Endodermal cell (in vitro differentiated cells): ENCODE measurements around the gene MARCHF10. TPM values are rescaled to one million over a fixed set of nuclear protein-coding genes. Genes with fewer than 3 reads are reported as not detected.

Experiments used
- DNase-seq: peaks from one replicate; pipeline ENCODE4 v3.0.0-alpha.2; 2017
- H3K27ac ChIP-seq: 2 replicates; pipeline ENCODE4 v1.5.1; 2013; ENCODE audit warnings: mild to moderate bottlenecking, low read depth, low read length, moderate library complexity
- H3K27me3 ChIP-seq: 2 replicates; pipeline ENCODE4 v1.6.1; 2013; ENCODE audit warnings: mild to moderate bottlenecking, low read length, moderate library complexity; ENCODE audit not compliant: insufficient read depth, control insufficient read depth, poor library complexity, severe bottlenecking
- H3K36me3 ChIP-seq: 2 replicates; pipeline ENCODE4 v1.7.0; 2013; ENCODE audit warnings: mild to moderate bottlenecking, low read length, moderate library complexity; ENCODE audit not compliant: control insufficient read depth, insufficient read depth
- H3K4me1 ChIP-seq: one replicate; pipeline ENCODE4 v1.7.0; 2013; ENCODE audit warnings: low read length; ENCODE audit not compliant: control insufficient read depth, insufficient read depth
- H3K4me3 ChIP-seq: 2 replicates; pipeline ENCODE4 v1.5.1; 2013; ENCODE audit warnings: mild to moderate bottlenecking, low read length, moderate library complexity
- H3K9ac ChIP-seq: 2 replicates; pipeline ENCODE4 v1.6.1; 2013; ENCODE audit warnings: mild to moderate bottlenecking, low read length, moderate library complexity; ENCODE audit not compliant: poor library complexity, severe bottlenecking; ENCODE audit errors: extremely low read depth
- H3K9me3 ChIP-seq: 2 replicates; pipeline ENCODE4 v1.6.1; 2013; ENCODE audit warnings: mild to moderate bottlenecking, low read length, moderate library complexity; ENCODE audit not compliant: control insufficient read depth
- H3K27ac Mint-ChIP-seq: 2 replicates; pipeline ENCODE4 v1.8.0; 2020; ENCODE audit warnings: mixed read lengths
- H3K27me3 Mint-ChIP-seq: 2 replicates; pipeline ENCODE4 v1.8.0; 2021; ENCODE audit warnings: mild to moderate bottlenecking, mixed read lengths; ENCODE audit not compliant: insufficient read depth
- H3K36me3 Mint-ChIP-seq: 2 replicates; pipeline ENCODE4 v1.8.0; 2020; ENCODE audit warnings: low read depth, mixed read lengths
- H3K4me1 Mint-ChIP-seq: 2 replicates; pipeline ENCODE4 v1.8.0; 2020; ENCODE audit warnings: mixed read lengths
- H3K4me3 Mint-ChIP-seq: 2 replicates; pipeline ENCODE4 v1.8.0; 2020; ENCODE audit warnings: mild to moderate bottlenecking, moderate library complexity, mixed read lengths
- H3K9me3 Mint-ChIP-seq: 2 replicates; pipeline ENCODE4 v1.8.0; 2020; ENCODE audit warnings: mild to moderate bottlenecking, mixed read lengths
- CTCF ChIP-seq: fragments of 200-600 bp; sonication (generic); conservative IDR thresholded peaks from 2 replicates; pipeline ENCODE4 v1.5.0; 2021; ENCODE audit warnings: antibody characterized with exemption, mild to moderate bottlenecking
- WGBS, 2 experiments: methylation state at CpG; one replicate each; pipeline versions ENCODE4 v1.1.5 to v1.1.7; 2013; ENCODE audit warnings: missing lambda C conversion rate in 2 of 2, mixed read lengths in 1 of 2; ENCODE audit not compliant: insufficient coverage in 1 of 2, insufficient read length in 1 of 2; 5-methylcytosine and 5-hydroxymethylcytosine counted together
- total RNA-seq, 2 donors: library from RNA; stranded (reverse); fragmentation: NEBNext Ultra II Directional in 1 of 2; extraction: Animal tissue kit (Norgen Biotek cat#: 25700) in 1 of 2; gene quantifications; 2 replicates in 1 of 2; 3 replicates in 1 of 2; pipeline ENCODE4 v1.2.1, GENCODE V29; 2021

The MARCHF10 gene
- total RNA-seq, 2 donors from 2014 or later = 0.57 to 1.7 TPM

DNA sequence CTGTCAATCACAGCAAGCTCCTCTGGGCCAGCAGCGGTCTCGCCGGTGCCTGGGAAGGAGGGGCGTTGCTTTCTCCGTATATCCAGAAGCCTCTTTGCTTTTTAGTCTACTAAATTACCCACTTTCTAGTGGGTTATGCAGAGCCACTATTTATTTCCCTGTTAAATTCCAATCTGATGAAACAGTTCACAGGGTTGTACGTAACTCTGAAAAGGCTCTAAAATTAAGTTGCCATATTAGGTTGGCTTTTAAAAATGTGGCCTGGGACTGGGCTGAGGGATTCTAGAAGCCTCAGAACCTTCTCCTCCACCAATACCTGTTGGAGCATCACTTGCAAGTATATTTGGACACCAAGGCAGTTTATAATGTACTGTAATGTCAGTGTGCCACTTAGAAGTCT, 27.2 kb downstream of the MARCHF10 start:
- Histone ChIP-seq H3K27ac (no peak overlapping the region), H3K4me3 (no peak overlapping the region), H3K9me3 (no peaks in the 10 kb centered on the region), H3K9ac (no peak overlapping the region), H3K27me3 (no peaks in the 10 kb centered on the region), H3K36me3 (no peaks in the 10 kb centered on the region), H3K4me1 (no peaks in the 10 kb centered on the region)
- peak; percentile 36 for DNase-seq
- 86 to 92% methylated on average over 4 to 6 of the region's 6 CpGs for WGBS, 2 experiments
- no peak overlapping the region for H3K4me3 Mint-ChIP-seq
- no peak overlapping the region for H3K27ac Mint-ChIP-seq
- TF ChIP-seq CTCF = no peak
- H3K36me3 Mint-ChIP-seq = no peaks in the 10 kb centered on the region
- H3K27me3 Mint-ChIP-seq = peaks cover 2% of the 10 kb centered on the region
- no peaks in the 10 kb centered on the region for H3K4me1 Mint-ChIP-seq
- peaks cover 13% of the 10 kb centered on the region for H3K9me3 Mint-ChIP-seq

DNA sequence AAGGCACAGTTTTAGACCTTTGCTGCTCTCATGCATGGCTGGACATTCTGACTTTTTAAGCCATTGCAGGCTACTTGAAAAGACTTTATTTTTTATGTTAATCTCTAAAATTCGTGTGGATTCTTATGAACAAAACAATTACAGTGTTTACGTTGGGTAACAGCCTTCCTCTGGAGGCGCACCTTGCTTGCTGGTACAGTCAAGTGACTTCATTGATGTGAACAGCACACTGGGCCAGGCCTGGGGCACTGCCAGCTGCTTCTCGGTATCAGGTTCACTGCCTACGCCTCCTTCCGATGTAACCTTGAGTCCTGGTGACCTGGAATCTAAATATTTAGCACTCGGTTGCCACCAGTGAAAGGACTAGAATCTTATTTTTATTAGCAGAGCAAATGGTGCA, 27.8 kb downstream of the MARCHF10 start:
- Mint-ChIP-seq H3K36me3 (no peaks in the 10 kb centered on the region), H3K27ac (no peak overlapping the region), H3K9me3 (peaks cover 10% of the 10 kb centered on the region), H3K4me1 (no peaks in the 10 kb centered on the region), H3K4me3 (no peak overlapping the region), H3K27me3 (peaks cover 2% of the 10 kb centered on the region)
- H3K9me3 ChIP-seq = no peaks in the 10 kb centered on the region
- no peaks in the 10 kb centered on the region for H3K4me1 ChIP-seq
- TF ChIP-seq CTCF = no peak
- H3K27me3 ChIP-seq = no peaks in the 10 kb centered on the region
- peak; percentile 40 for DNase-seq
- H3K27ac ChIP-seq = no peak overlapping the region
- H3K36me3 ChIP-seq = no peaks in the 10 kb centered on the region
- H3K9ac ChIP-seq = no peak overlapping the region
- 89 to 93% methylated on average over 7 of the region's 7 CpGs for WGBS, 2 experiments
- no peak overlapping the region for H3K4me3 ChIP-seq

GRCh38 chr17:62778990-62779681, 29.0 kb downstream of the MARCHF10 start:
- Histone ChIP-seq H3K4me1 (no peaks in the 10 kb centered on the region), H3K9me3 (no peaks in the 10 kb centered on the region), H3K4me3 (no peak overlapping the region), H3K27ac (peak overlapping the region; percentile 61), H3K36me3 (no peaks in the 10 kb centered on the region), H3K9ac (no peak overlapping the region), H3K27me3 (no peaks in the 10 kb centered on the region)
- no peaks in the 10 kb centered on the region for H3K36me3 Mint-ChIP-seq
- H3K9me3 Mint-ChIP-seq = no peaks in the 10 kb centered on the region
- no peaks in the 10 kb centered on the region for H3K4me1 Mint-ChIP-seq
- 72 to 85% methylated on average over 15 to 21 of the region's 21 CpGs for WGBS, 2 experiments
- no peak for TF ChIP-seq CTCF
- H3K4me3 Mint-ChIP-seq = no peak overlapping the region
- H3K27me3 Mint-ChIP-seq = peaks cover 2% of the 10 kb centered on the region
- DNase-seq = peak; percentile 66
- H3K27ac Mint-ChIP-seq = no peak overlapping the region
